ENCODE results near the gene ITGA5.
A peak's percentile ranks its signal among the peaks of the same experiment; 100 is the strongest.

- TF ChIP-seq, protein P1, sequence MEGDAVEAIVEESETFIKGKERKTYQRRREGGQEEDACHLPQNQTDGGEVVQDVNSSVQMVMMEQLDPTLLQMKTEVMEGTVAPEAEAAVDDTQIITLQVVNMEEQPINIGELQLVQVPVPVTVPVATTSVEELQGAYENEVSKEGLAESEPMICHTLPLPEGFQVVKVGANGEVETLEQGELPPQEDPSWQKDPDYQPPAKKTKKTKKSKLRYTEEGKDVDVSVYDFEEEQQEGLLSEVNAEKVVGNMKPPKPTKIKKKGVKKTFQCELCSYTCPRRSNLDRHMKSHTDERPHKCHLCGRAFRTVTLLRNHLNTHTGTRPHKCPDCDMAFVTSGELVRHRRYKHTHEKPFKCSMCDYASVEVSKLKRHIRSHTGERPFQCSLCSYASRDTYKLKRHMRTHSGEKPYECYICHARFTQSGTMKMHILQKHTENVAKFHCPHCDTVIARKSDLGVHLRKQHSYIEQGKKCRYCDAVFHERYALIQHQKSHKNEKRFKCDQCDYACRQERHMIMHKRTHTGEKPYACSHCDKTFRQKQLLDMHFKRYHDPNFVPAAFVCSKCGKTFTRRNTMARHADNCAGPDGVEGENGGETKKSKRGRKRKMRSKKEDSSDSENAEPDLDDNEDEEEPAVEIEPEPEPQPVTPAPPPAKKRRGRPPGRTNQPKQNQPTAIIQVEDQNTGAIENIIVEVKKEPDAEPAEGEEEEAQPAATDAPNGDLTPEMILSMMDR (conservative IDR thresholded peaks at IDR 0.05; ENCODE audit: low read depth, low read length), result 0 out of 2 replicates have a peak, but pooled peaks have one; percentile 14
- TF ChIP-seq EZH2 (IDR thresholded peaks at IDR 0.05; ENCODE audit: borderline replicate concordance, low read depth, low read length, poor library complexity, severe bottlenecking), result no peak
Measured at GRCh38 chr12:54415221-54415929, 3.7 kb downstream of the ITGA5 start.

Measured in A673 (cell line).